ENCODE results near the gene HMGN4. TPM values are rescaled to one million over a fixed set of nuclear protein-coding genes. Genes with fewer than 3 reads are reported as not detected.

Gene HMGN4
- total RNA-seq, 1 donor from 2014 or later = 49.4 TPM

DNA sequence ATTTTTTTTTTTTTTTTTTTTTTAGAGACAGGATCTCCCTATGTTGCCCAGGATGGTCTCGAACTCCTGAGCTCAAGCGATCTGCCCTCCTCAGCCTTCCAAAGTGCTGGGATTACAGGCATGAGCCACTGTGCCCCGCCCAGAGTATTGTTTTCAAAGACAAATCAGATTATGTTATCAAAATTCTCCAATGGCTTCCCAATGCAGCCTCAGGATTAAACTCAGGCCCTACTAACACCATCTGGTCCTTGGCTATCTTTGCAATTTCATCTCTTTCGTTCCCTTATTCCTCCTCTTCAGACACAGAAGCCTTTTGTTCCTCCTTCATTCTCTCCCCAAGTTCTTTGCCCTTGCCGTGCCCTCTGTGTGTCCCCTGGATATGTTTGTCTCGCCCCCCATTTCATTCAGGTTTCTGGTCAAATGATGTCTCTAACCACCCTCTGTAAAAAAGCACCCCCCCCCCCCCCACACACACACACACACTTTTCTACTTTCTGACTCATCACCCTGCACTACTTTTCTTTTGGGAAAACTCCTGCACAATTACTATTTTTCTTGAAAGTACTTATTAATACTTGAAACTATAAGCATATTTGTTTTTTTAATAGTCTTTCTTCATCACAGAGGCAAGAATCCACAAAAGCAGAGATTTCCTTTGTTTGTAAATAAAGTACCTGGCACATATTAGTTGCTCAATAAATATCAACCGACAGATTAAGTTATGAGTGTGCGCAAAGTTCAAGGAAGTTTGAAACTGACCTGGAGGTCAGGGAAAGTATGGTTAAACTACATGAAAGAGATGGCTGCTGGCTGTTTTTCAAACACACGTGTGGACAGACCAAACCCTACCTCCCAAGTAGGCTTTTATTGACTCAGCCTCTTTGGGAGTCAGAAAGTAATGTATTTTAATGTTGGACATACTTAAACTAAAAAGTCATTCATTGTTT is 21.4 kb upstream of the HMGN4 start:
- FAIRE-seq (no peak), DNase-seq (ENCODE audit: low read depth) (no peak)
- Histone ChIP-seq H3K27ac (ENCODE audit: low read depth, low read length) (no peak overlapping the region), H3K4me1 (ENCODE audit: insufficient read depth, low read length) (no peaks in the 10 kb centered on the region), H3K4me3 (ENCODE audit: insufficient read depth, low read depth, low read length) (no peak overlapping the region), H3K4me2 (ENCODE audit: low read length) (no peak overlapping the region), H3K27me3 (ENCODE audit: insufficient read depth, low read length) (no peaks in the 10 kb centered on the region), H2AFZ (ENCODE audit: low read depth, low read length) (no peak overlapping the region), H3K9me3 (ENCODE audit: insufficient read depth, low read depth, low read length) (no peaks in the 10 kb centered on the region), H3K36me3 (ENCODE audit: insufficient read depth, low read length) (no peaks in the 10 kb centered on the region), H3K79me2 (ENCODE audit: insufficient read depth, low read length) (no peaks in the 10 kb centered on the region), H4K20me1 (ENCODE audit: insufficient read depth, low read length) (no peaks in the 10 kb centered on the region), H3K9ac (ENCODE audit: low read length) (no peak overlapping the region)
- H3K4me1 Mint-ChIP-seq (ENCODE audit: low read depth, unreplicated experiment) = peaks cover 16% of the 10 kb centered on the region
- H3K27me3 Mint-ChIP-seq (ENCODE audit: low read depth, unreplicated experiment) = no peaks in the 10 kb centered on the region
- H3K4me3 Mint-ChIP-seq (ENCODE audit: unreplicated experiment) = no peak overlapping the region
- TF ChIP-seq EZH2 (IDR thresholded peaks at IDR 0.05; ENCODE audit: insufficient read depth, low read length) = no peak
- TF ChIP-seq, protein P1, sequence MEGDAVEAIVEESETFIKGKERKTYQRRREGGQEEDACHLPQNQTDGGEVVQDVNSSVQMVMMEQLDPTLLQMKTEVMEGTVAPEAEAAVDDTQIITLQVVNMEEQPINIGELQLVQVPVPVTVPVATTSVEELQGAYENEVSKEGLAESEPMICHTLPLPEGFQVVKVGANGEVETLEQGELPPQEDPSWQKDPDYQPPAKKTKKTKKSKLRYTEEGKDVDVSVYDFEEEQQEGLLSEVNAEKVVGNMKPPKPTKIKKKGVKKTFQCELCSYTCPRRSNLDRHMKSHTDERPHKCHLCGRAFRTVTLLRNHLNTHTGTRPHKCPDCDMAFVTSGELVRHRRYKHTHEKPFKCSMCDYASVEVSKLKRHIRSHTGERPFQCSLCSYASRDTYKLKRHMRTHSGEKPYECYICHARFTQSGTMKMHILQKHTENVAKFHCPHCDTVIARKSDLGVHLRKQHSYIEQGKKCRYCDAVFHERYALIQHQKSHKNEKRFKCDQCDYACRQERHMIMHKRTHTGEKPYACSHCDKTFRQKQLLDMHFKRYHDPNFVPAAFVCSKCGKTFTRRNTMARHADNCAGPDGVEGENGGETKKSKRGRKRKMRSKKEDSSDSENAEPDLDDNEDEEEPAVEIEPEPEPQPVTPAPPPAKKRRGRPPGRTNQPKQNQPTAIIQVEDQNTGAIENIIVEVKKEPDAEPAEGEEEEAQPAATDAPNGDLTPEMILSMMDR (IDR thresholded peaks at IDR 0.05; ENCODE audit: insufficient read depth, low read depth, low read length) = no peak
- H3K9me3 Mint-ChIP-seq (ENCODE audit: unreplicated experiment) = no peaks in the 10 kb centered on the region
- H3K27ac Mint-ChIP-seq (ENCODE audit: unreplicated experiment) = no peak overlapping the region
- no peaks in the 10 kb centered on the region for H3K36me3 Mint-ChIP-seq (ENCODE audit: low read depth, unreplicated experiment)

DNA sequence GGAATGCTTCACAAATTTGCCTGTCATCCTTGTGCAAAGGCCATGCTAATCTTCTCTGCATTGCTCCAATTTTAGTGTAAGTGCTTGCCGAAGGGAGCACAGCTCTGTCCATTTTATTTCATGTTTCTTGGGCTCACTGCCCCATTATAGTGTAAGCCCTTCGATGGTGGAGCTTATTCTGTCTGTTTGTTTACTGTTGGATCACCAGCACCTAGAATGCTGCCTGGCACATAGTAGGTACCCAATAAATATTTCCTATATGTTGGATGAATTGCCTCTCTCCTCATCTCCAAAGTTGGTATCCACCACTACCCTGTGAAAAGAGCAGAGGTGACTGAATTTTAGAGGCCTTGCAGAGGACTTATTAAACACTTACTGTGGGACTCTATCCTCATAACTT is 18.8 kb upstream of the HMGN4 start:
- peaks cover 19% of the 10 kb centered on the region for H3K4me1 Mint-ChIP-seq (ENCODE audit: low read depth, unreplicated experiment)
- Histone ChIP-seq H3K4me3 (ENCODE audit: insufficient read depth, low read depth, low read length) (no peak overlapping the region), H4K20me1 (ENCODE audit: insufficient read depth, low read length) (no peaks in the 10 kb centered on the region), H3K27ac (ENCODE audit: low read depth, low read length) (no peak overlapping the region), H3K27me3 (ENCODE audit: insufficient read depth, low read length) (no peaks in the 10 kb centered on the region), H3K9ac (ENCODE audit: low read length) (no peak overlapping the region), H3K36me3 (ENCODE audit: insufficient read depth, low read length) (no peaks in the 10 kb centered on the region), H3K4me1 (ENCODE audit: insufficient read depth, low read length) (no peaks in the 10 kb centered on the region), H3K9me3 (ENCODE audit: insufficient read depth, low read depth, low read length) (no peaks in the 10 kb centered on the region), H2AFZ (ENCODE audit: low read depth, low read length) (no peak overlapping the region), H3K79me2 (ENCODE audit: insufficient read depth, low read length) (no peaks in the 10 kb centered on the region), H3K4me2 (ENCODE audit: low read length) (no peak overlapping the region)
- no peaks in the 10 kb centered on the region for H3K27me3 Mint-ChIP-seq (ENCODE audit: low read depth, unreplicated experiment)
- H3K27ac Mint-ChIP-seq (ENCODE audit: unreplicated experiment) = no peak overlapping the region
- DNase-seq (ENCODE audit: low read depth) (no peak), FAIRE-seq (no peak)
- H3K36me3 Mint-ChIP-seq (ENCODE audit: low read depth, unreplicated experiment) = no peaks in the 10 kb centered on the region
- no peak overlapping the region for H3K4me3 Mint-ChIP-seq (ENCODE audit: unreplicated experiment)
- TF ChIP-seq EZH2 (IDR thresholded peaks at IDR 0.05; ENCODE audit: insufficient read depth, low read length) = no peak
- TF ChIP-seq, protein P1 (IDR thresholded peaks at IDR 0.05; ENCODE audit: insufficient read depth, low read depth, low read length) = no peak
- no peaks in the 10 kb centered on the region for H3K9me3 Mint-ChIP-seq (ENCODE audit: unreplicated experiment)
